Keratinocyte (primary cell): ENCODE results near the gene OR5B17. TPM values are rescaled to one million over a fixed set of nuclear protein-coding genes. Genes with fewer than 3 reads are reported as not detected.

Source experiments
- DNase-seq: peaks from one replicate; pipeline ENCODE4 v3.0.0-alpha.2; 2011; ENCODE audit warnings: low read depth, missing footprints, low spot score
- FAIRE-seq: peaks from 2 replicates; lab custom pipeline; 2011; peaks lifted over from hg19 to GRCh38; lab: Jason Lieb, UNC
- H2AFZ ChIP-seq: 2 replicates; pipeline ENCODE4 v1.6.0; 2012; ENCODE audit warnings: low read length, control low read depth, inconsistent platforms; ENCODE audit not compliant: control insufficient read depth
- H3K27ac ChIP-seq: 2 replicates; pipeline ENCODE4 v1.5.1; 2011; ENCODE audit warnings: low read length; ENCODE audit not compliant: control insufficient read depth, insufficient read depth
- H3K27me3 ChIP-seq: 3 replicates; pipeline ENCODE4 v1.6.0; 2011; ENCODE audit warnings: low read length; ENCODE audit not compliant: control insufficient read depth, insufficient read depth; ENCODE audit errors: extremely low read depth
- H3K36me3 ChIP-seq, 2 experiments: 2 replicates in 1 of 2; 3 replicates in 1 of 2; pipeline ENCODE4 v1.5.1; 2011; ENCODE audit warnings: low read length in 2 of 2, mild to moderate bottlenecking in 1 of 2; ENCODE audit not compliant: control insufficient read depth in 2 of 2, insufficient read depth in 2 of 2; ENCODE audit errors: extremely low read depth in 1 of 2
- H3K4me1 ChIP-seq: 3 replicates; pipeline ENCODE4 v1.5.1; 2011; ENCODE audit warnings: low read length; ENCODE audit not compliant: control insufficient read depth, insufficient read depth; ENCODE audit errors: extremely low read depth
- H3K4me2 ChIP-seq: 3 replicates; pipeline ENCODE4 v1.6.0; 2011; ENCODE audit warnings: low read depth, low read length; ENCODE audit not compliant: control insufficient read depth, insufficient read depth; ENCODE audit errors: extremely low read depth
- H3K4me3 ChIP-seq, 3 experiments: fragments of 200-600 bp in 1 of 3; sonication (generic) in 1 of 3; 2 replicates in 2 of 3; 3 replicates in 1 of 3; pipeline ENCODE4 v1.5.1; 2011 to 2016; ENCODE audit warnings: low read length in 3 of 3, mild to moderate bottlenecking in 3 of 3, control low read depth in 2 of 3, inconsistent platforms in 1 of 3, low read depth in 1 of 3, mixed read lengths in 1 of 3, mixed run types in 1 of 3, moderate library complexity in 1 of 3; ENCODE audit not compliant: control insufficient read depth in 2 of 3, insufficient read depth in 2 of 3; ENCODE audit errors: extremely low read depth in 1 of 3
- H3K79me2 ChIP-seq: 2 replicates; pipeline ENCODE4 v1.6.0; 2012; ENCODE audit warnings: low read length; ENCODE audit not compliant: control insufficient read depth, insufficient read depth
- H3K9ac ChIP-seq: 3 replicates; pipeline ENCODE4 v1.6.0; 2011; ENCODE audit warnings: low read length; ENCODE audit not compliant: control insufficient read depth, insufficient read depth; ENCODE audit errors: extremely low read depth
- H3K9me1 ChIP-seq: 3 replicates; pipeline ENCODE4 v1.6.0; 2011; ENCODE audit warnings: low read length; ENCODE audit not compliant: control insufficient read depth, insufficient read depth; ENCODE audit errors: extremely low read depth
- H3K9me3 ChIP-seq: 2 replicates; pipeline ENCODE4 v1.5.1; 2012; ENCODE audit warnings: low read depth, low read length; ENCODE audit not compliant: control insufficient read depth
- H4K20me1 ChIP-seq: 3 replicates; pipeline ENCODE4 v1.6.0; 2011; ENCODE audit warnings: low read length; ENCODE audit not compliant: control insufficient read depth, insufficient read depth; ENCODE audit errors: extremely low read depth
- CTCF ChIP-seq, 3 experiments: IDR thresholded peaks in 1 of 3; conservative IDR thresholded peaks in 1 of 3; optimal IDR thresholded peaks in 1 of 3; 2 replicates in 2 of 3; 3 replicates in 1 of 3; pipeline versions ENCODE3 to v1.5.1; 2011; ENCODE audit warnings: low read length in 3 of 3, mild to moderate bottlenecking in 3 of 3, moderate library complexity in 2 of 3, control low read depth in 1 of 3, inconsistent platforms in 1 of 3; ENCODE audit not compliant: insufficient read depth in 2 of 3; ENCODE audit errors: extremely low read depth in 1 of 3
- EZH2 ChIP-seq: IDR thresholded peaks from one replicate; pipeline ENCODE4 v1.6.1; 2012; ENCODE audit warnings: inconsistent platforms, mild to moderate bottlenecking, low read length, moderate library complexity
- dilution Hi-C: fragments of 300-500 bp; cut with MboI; formaldehyde crosslinking; loops from one replicate; pipeline ENCODE4 v1.7.0; 2020; ENCODE audit warnings: low sequenced_read_pairs; ENCODE audit not compliant: extremely low pct_ligation_motif_present
- polyA plus RNA-seq, 5 experiments: library from polyadenylated mRNA; depleted of rRNA in 3 of 5; stranded (reverse) in 3 of 5; stranded (forward) in 1 of 5; unstranded in 1 of 5; fragments of >200 nt; gene quantifications; 1 replicate in 1 of 5; 2 replicates in 3 of 5; 3 replicates in 1 of 5; pipeline versions ENCODE4 v1.2.1 to v1.2.3, GENCODE V29; 2011 to 2012; ENCODE audit warnings: missing spikeins in 2 of 5, low read depth in 1 of 5, low replicate concordance in 1 of 5

The OR5B17 gene
- polyA plus RNA-seq, 1 donor (not counting 4 experiments of a cell fraction or from before 2014, with no cell fraction given) = not detected

GRCh38 chr11:58330861-58331260 is 28.0 kb downstream of the OR5B17 start:
- Histone ChIP-seq H3K4me2 (no peak overlapping the region), H3K9me3 (no peaks in the 10 kb centered on the region), H3K4me3 (no peak overlapping the region), H3K27me3 (no peaks in the 10 kb centered on the region), H4K20me1 (no peaks in the 10 kb centered on the region), H3K27ac (no peak overlapping the region), H3K36me3 (no peaks in the 10 kb centered on the region), H3K9ac (no peak overlapping the region), H3K79me2 (no peaks in the 10 kb centered on the region), H2AFZ (peak overlapping the region; percentile 19), H3K9me1 (no peaks in the 10 kb centered on the region), H3K4me1 (peaks cover 12% of the 10 kb centered on the region)
- no peak for TF ChIP-seq EZH2
- TF ChIP-seq CTCF (optimal IDR thresholded peaks at IDR 0.05 in 1 of 3, IDR thresholded peaks at IDR 0.05 in 1 of 3, conservative IDR thresholded peaks at IDR 0.05 in 1 of 3; ENCODE audit: extremely low read depth in 1 of 3, insufficient read depth in 2 of 3, low read length in 3 of 3) = no peak
- dilution Hi-C loops = no loop called here
- FAIRE-seq (no peak), DNase-seq (no peak)

- Histone ChIP-seq H2AFZ (no peak overlapping the region), H3K27ac (no peak overlapping the region), H3K79me2 (no peaks in the 10 kb centered on the region), H4K20me1 (no peaks in the 10 kb centered on the region), H3K36me3 (no peaks in the 10 kb centered on the region), H3K9me3 (no peaks in the 10 kb centered on the region), H3K4me3 (no peak overlapping the region), H3K9ac (no peak overlapping the region), H3K4me1 (peaks cover 6% of the 10 kb centered on the region), H3K27me3 (no peaks in the 10 kb centered on the region), H3K4me2 (no peak overlapping the region), H3K9me1 (no peaks in the 10 kb centered on the region)
- TF ChIP-seq CTCF (optimal IDR thresholded peaks at IDR 0.05 in 1 of 3, IDR thresholded peaks at IDR 0.05 in 1 of 3, conservative IDR thresholded peaks at IDR 0.05 in 1 of 3; ENCODE audit: extremely low read depth in 1 of 3, insufficient read depth in 2 of 3, low read length in 3 of 3) (no peak), EZH2 (no peak)
- dilution Hi-C loops = no loop called here
- FAIRE-seq = no peak
- no peak for DNase-seq
These were observed 40.3 kb downstream of the OR5B17 start for GRCh38 chr11:58318532-58318931.
